GM23338 (cell line): ENCODE results near the gene VSTM2B.

Source experiments
- CREB1 ChIP-seq: fragments of 250-450 bp; sonication (Bioruptor Pico); IDR thresholded peaks from 2 replicates; pipeline ENCODE4 v1.5.0; 2020; ENCODE audit warnings: low read depth, mild to moderate bottlenecking, moderate library complexity
- EZH2 ChIP-seq: fragments of 200-600 bp; sonication (generic); IDR thresholded peaks from one replicate; pipeline ENCODE4 v1.8.0; 2017; ENCODE audit warnings: antibody characterized with exemption, mild to moderate bottlenecking, low read depth; ENCODE audit not compliant: unreplicated experiment
- EZH2phosphoT487 ChIP-seq: fragments of 200-600 bp; sonication (generic); IDR thresholded peaks from one replicate; pipeline ENCODE4 v1.8.1; 2018; ENCODE audit warnings: antibody characterized with exemption; ENCODE audit not compliant: unreplicated experiment
- JUNB ChIP-seq: IDR thresholded peaks from one replicate; pipeline ENCODE4 v1.6.1; 2016; ENCODE audit warnings: antibody characterized with exemption; ENCODE audit not compliant: unreplicated experiment
- NANOG ChIP-seq: IDR thresholded peaks from 2 replicates; pipeline ENCODE4 v1.6.1; 2016; ENCODE audit warnings: antibody characterized with exemption, borderline replicate concordance
- POLR2AphosphoS5 ChIP-seq: IDR thresholded peaks from 2 replicates; pipeline ENCODE4 v1.6.1; 2016; ENCODE audit warnings: antibody characterized with exemption, low read depth
- STAT1 ChIP-seq: IDR thresholded peaks from one replicate; pipeline ENCODE4 v1.6.1; 2016; ENCODE audit warnings: antibody characterized with exemption; ENCODE audit not compliant: unreplicated experiment
- ZNF114 ChIP-seq: fragments of 250-450 bp; sonication (Bioruptor Pico); IDR thresholded peaks from 2 replicates; pipeline ENCODE4 v1.5.0; 2020; ENCODE audit warnings: mild to moderate bottlenecking, moderate library complexity
- ZNF331 ChIP-seq: fragments of 250-450 bp; sonication (Bioruptor Pico); IDR thresholded peaks from 2 replicates; pipeline ENCODE4 v1.5.0; 2020; ENCODE audit warnings: low read depth, mild to moderate bottlenecking, moderate library complexity
- TF ChIP-seq, protein P1 (sequence below), 2 experiments: fragments of 200-600 bp in 1 of 2; sonication (generic) in 1 of 2; conservative IDR thresholded peaks; 2 replicates each; pipeline versions ENCODE4 v1.5.1 to v1.6.1; 2016 to 2017; ENCODE audit warnings: antibody characterized with exemption in 2 of 2, low read depth in 2 of 2, mild to moderate bottlenecking in 2 of 2, moderate library complexity in 1 of 2
- TF ChIP-seq, protein P2 (sequence below): IDR thresholded peaks from one replicate; pipeline ENCODE4 v1.6.1; 2018; ENCODE audit warnings: antibody characterized with exemption; ENCODE audit not compliant: unreplicated experiment
- TF ChIP-seq, protein P3 (sequence below): IDR thresholded peaks from 2 replicates; pipeline ENCODE4 v1.6.1; 2016; ENCODE audit warnings: antibody characterized with exemption

GRCh38 chr19:29583196-29583999 is 57.6 kb downstream of the VSTM2B start:
- TF ChIP-seq, protein P1, sequence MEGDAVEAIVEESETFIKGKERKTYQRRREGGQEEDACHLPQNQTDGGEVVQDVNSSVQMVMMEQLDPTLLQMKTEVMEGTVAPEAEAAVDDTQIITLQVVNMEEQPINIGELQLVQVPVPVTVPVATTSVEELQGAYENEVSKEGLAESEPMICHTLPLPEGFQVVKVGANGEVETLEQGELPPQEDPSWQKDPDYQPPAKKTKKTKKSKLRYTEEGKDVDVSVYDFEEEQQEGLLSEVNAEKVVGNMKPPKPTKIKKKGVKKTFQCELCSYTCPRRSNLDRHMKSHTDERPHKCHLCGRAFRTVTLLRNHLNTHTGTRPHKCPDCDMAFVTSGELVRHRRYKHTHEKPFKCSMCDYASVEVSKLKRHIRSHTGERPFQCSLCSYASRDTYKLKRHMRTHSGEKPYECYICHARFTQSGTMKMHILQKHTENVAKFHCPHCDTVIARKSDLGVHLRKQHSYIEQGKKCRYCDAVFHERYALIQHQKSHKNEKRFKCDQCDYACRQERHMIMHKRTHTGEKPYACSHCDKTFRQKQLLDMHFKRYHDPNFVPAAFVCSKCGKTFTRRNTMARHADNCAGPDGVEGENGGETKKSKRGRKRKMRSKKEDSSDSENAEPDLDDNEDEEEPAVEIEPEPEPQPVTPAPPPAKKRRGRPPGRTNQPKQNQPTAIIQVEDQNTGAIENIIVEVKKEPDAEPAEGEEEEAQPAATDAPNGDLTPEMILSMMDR (conservative IDR thresholded peaks at IDR 0.05; ENCODE audit: low read depth in 2 of 2), result no peak
- TF ChIP-seq, protein P2, sequence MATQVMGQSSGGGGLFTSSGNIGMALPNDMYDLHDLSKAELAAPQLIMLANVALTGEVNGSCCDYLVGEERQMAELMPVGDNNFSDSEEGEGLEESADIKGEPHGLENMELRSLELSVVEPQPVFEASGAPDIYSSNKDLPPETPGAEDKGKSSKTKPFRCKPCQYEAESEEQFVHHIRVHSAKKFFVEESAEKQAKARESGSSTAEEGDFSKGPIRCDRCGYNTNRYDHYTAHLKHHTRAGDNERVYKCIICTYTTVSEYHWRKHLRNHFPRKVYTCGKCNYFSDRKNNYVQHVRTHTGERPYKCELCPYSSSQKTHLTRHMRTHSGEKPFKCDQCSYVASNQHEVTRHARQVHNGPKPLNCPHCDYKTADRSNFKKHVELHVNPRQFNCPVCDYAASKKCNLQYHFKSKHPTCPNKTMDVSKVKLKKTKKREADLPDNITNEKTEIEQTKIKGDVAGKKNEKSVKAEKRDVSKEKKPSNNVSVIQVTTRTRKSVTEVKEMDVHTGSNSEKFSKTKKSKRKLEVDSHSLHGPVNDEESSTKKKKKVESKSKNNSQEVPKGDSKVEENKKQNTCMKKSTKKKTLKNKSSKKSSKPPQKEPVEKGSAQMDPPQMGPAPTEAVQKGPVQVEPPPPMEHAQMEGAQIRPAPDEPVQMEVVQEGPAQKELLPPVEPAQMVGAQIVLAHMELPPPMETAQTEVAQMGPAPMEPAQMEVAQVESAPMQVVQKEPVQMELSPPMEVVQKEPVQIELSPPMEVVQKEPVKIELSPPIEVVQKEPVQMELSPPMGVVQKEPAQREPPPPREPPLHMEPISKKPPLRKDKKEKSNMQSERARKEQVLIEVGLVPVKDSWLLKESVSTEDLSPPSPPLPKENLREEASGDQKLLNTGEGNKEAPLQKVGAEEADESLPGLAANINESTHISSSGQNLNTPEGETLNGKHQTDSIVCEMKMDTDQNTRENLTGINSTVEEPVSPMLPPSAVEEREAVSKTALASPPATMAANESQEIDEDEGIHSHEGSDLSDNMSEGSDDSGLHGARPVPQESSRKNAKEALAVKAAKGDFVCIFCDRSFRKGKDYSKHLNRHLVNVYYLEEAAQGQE, result no peak
- TF ChIP-seq POLR2AphosphoS5 (no peak), JUNB (no peak), CREB1 (no peak), EZH2 (no peak), EZH2phosphoT487 (no peak), STAT1 (no peak), NANOG (no peak), ZNF114 (CRISPR knock-in tag) (no peak), ZNF331 (CRISPR knock-in tag) (no peak)
- TF ChIP-seq, protein P3, sequence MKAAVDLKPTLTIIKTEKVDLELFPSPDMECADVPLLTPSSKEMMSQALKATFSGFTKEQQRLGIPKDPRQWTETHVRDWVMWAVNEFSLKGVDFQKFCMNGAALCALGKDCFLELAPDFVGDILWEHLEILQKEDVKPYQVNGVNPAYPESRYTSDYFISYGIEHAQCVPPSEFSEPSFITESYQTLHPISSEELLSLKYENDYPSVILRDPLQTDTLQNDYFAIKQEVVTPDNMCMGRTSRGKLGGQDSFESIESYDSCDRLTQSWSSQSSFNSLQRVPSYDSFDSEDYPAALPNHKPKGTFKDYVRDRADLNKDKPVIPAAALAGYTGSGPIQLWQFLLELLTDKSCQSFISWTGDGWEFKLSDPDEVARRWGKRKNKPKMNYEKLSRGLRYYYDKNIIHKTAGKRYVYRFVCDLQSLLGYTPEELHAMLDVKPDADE, result no peak
